Skin of body (tissue), 2 donors: ENCODE results near the gene SYNPR. TPM values are rescaled to one million over a fixed set of nuclear protein-coding genes. Genes with fewer than 3 reads are reported as not detected.

Experiments
- DNase-seq: peaks from one replicate; lab custom pipeline; 2025; lab: John Stamatoyannopoulos, UW
- total RNA-seq: library from RNA; depleted of rRNA; stranded (reverse); fragments of >200 nt; gene quantifications from one replicate; pipeline ENCODE4 v1.2.3, GENCODE V29; 2014

Gene SYNPR
- total RNA-seq, 1 donor from 2014 or later = 0.20 TPM

DNA sequence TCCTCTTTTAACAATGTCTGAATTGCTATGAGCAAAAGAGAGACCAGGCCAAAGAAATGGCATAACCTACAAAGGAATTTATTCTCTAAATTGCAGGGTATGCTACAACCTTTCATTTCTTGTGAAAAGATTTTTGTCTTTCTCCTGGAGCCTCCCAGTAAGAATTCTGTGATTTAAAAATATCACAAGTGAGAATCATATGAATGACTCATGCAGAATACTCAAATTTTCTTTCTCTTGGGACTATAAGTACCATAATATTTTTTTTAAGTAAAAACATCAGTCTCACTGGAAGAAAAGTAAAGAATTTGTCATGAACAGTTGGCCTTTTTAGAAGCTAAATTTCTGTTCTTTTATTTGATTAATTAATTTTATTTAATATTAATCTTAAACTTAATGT is 26.3 kb downstream of the SYNPR start:
- DNase-seq = no peak

DNA sequence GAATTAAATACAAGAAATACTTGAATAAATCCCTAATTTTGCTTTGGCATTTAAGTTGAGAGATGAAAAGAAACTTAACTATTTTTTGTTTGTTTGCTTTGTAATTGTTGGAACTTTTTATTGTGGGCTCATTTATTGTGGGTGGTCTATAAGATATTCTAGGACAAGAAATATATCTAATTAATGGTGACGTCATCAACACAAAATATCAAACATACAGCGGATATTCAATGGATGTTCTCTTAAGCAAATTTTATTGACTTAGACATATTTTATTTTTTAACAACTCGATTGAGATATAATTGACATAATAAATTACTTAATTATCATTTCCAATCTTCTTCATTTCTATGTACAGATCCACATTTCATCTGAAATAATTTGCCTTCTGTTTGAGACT is 30.0 kb downstream of the SYNPR start:
- DNase-seq = no peak

DNA sequence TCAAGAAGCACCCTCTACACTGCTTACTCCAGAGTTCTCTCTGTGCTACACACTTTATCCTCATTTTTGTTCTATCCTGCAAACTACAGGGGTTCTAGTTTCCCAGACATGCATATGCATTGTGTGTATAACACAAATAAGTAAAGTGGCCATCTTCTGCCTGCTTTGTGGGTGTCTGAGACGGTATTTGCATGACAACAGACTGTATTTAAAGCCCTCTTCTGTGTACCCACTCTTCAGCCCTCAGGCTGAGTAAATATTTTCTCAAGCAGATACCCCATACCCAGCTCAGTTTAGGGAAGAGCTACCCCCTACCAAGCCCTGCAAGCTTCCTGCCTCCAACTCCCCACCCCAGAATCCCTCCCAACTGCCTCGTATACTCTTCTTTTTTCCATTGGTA is 31.7 kb downstream of the SYNPR start:
- no peak for DNase-seq

DNA sequence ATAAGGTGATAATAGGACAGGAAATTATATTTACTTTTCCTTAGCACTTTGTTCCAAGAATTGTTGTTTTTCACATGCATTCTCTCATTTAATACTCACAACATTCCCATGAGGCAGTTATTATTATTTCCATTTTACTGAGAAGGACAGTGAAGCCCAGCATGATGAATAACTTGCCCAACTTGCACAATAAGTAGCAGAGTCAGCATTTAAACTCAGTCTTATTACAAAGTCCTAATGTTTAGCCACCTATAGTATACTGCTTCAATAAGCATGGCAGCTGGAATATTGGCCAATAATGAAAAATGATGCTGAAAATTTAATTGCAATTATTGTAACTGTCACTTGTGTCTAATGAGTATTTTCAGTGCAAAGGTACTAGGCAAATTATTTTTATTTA is 45.7 kb downstream of the SYNPR start:
- no peak for DNase-seq

DNA sequence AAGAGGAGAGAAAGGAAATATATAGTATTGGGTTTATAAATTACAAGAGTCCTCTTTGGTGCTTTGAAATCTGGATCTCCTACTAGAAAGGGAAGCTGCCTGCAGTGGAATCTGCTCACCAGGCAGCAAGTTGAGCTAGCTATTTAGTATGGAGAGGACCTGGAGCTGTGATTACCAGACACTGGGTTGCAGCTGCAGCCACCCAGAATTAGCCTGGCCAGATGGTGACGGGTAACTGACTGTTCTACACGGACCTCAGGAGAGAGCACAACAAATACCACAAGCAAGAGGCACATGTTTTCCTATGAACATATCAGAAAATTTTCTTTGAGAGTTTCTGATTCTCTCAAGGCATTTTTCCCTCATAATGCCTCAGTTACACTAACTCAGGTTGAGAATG is 46.5 kb downstream of the SYNPR start:
- DNase-seq = no peak

DNA sequence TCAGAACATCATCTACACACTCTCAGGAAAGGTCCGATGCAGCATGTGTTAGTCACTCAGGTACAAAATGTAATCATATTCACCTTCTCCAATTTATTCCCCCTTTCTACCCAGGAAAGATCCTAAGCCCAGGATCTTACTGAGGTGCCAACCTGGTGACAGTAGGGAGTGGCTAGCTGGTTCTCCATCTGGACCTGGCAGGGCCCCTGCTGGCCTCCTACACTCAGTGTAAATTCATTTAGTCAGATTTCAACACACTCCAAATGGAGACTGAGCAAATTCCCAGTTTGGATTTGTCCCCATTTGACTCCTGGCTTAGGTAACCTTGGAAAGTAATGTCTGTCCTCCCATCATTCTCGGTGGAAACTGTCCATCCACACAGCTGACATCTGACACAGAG is 47.3 kb downstream of the SYNPR start:
- no peak for DNase-seq

DNA sequence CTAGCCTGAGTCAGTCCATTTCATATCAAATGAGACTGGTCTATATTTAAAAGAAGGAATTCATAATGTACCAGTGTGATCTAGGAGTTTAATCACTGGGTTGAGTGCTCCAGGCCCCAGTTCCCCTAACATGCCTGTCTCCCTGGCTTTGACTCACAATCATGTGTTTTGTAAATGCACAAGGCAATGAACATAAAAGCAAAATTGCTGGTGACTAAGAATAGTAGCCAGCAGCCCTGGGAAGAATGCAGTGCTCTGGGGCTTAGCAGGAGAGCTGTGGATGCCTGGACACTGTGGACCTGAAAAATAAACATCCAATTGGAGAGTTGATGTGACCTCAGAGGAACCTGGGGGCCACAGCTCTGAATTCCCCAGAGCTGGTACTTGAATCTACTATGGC is 50.3 kb downstream of the SYNPR start:
- no peak for DNase-seq

DNA sequence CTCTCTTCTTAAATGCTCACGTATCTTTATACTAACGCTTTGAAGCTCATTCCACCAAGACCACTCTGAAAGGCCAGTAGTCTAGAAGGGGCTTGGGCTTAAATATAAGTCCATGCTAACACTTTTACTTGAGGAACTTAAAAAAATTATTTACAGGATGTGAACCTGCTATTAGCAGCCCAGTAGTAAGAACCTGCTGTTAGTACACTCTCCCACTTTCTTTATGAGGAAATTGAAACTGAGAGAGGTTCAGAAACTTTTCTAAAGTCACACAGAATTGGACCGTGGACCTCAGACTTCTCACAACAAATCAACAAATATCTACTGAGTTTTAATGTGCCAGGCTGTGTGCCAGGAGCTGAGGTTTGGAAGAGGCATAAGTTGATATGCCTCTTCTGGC is 53.4 kb downstream of the SYNPR start:
- DNase-seq = no peak

DNA sequence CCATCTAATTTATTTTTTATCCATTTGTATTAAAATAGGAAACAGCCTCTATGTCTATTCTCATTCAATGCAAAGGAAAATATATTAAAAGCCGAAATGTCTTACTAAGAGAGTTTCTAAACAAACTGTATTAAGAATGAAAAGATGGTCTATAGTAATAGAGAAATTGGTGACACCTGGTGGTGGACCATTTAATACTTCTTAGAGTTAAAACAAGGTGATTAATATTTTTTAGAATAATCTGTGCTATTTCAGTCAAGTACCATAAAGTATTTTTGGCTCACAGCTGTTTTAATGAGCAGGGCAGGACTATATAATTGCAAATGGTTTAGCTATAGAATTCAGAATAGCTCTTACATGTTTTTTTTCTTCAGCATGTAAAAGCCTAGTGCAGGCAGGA is 55.7 kb downstream of the SYNPR start:
- no peak for DNase-seq

DNA sequence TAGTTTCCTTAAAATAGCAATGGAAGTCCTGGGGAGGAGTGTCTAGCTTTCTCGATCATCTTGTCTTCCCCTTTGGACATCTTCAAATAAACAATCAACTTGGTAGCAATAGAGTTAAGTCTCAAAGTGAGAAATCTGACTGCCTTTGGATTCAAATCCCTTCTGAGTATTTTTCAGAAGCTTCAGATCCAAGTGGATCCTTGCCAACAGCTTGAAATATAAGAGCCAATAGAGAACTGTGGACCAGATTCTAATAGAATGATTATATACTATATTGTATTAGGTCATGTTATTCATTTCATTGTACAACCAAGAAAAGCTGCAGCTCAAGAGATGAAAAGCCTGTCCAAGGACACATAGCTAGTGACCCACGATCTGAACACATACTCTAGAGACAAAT is 60.2 kb downstream of the SYNPR start:
- no peak for DNase-seq

DNA sequence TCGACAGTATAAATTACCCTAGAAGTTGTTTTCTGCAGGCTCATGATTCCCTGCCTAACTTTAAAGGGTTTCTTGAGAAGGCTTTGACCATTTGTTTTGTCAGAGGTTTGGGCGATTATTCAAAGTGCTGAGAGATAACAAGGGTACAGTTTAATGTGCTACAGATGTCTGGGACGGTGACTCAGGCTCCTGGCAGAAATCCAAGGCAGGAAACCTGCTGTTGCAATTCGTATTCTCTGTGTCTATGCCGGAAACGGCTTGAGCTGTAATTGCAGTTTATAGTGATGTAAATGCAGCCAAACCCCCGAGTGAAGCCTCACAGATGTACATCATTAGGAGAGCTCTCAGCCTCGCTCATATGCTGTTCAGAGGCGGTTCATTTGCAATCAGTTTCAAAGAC is 65.6 kb downstream of the SYNPR start:
- peak; percentile 83 for DNase-seq

DNA sequence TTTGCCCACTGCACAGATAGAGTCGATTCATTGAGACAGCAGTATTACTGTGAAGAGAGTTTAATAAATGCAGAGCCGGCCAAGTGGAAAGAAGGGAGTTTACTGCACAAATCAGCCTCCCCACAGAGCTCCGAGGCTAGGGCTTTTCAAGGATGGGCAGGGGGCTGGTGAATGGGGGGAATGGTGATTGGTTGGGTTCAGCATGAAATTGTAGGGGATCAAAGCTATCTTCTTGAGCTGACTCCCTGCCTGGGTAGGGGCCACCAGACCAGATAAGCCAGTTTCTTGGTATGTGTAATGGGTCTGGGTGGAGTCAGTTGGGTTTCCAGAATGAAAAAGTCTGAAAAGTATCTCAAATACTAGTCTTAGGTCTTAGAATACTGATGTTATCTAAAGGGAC is 66.6 kb downstream of the SYNPR start:
- DNase-seq = no peak

DNA sequence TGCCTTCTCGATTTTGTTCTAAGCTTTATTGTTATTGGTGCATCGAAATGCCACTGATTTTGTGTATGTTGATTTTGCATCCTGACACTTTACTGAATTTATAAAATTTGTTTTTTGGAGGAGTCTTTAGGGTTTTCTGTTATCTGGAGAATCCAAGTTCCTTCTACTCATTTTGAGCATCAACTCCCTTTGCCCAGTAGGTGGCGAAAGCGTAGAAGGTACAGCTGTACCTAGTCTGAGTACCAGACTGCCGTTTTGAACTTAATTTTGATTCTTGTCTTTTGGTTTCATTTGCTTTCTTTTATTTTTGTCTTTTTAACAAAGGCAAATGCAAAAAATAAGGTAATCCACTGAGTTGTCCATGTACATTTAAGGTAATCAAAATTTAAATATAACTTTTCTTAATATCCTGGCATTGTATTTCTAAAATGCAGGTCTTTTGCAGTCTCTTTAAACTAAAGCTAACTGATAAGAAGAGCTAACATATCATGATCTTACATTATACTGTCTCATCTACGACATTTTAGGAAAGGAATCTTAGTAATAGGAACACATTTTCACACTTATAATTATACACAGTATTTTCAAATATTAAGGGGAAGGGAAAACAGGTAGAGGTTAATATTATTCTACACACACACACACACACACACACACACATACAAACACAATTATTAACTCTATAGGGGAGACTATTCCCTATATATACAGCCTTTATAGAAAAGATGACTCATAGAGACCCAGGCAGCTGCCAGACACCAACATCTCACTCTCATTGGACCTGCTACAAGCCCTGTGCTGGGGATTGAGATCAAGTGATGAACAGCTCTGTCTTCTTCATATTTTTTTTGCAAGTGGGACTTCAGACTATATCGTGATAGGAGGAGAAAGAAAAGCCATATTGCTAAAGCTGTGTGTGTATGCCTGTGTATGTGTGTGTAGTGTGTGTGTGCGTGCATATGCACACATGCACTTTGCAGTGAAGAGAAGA is 71.8 kb downstream of the SYNPR start:
- DNase-seq = peak; percentile 20

DNA sequence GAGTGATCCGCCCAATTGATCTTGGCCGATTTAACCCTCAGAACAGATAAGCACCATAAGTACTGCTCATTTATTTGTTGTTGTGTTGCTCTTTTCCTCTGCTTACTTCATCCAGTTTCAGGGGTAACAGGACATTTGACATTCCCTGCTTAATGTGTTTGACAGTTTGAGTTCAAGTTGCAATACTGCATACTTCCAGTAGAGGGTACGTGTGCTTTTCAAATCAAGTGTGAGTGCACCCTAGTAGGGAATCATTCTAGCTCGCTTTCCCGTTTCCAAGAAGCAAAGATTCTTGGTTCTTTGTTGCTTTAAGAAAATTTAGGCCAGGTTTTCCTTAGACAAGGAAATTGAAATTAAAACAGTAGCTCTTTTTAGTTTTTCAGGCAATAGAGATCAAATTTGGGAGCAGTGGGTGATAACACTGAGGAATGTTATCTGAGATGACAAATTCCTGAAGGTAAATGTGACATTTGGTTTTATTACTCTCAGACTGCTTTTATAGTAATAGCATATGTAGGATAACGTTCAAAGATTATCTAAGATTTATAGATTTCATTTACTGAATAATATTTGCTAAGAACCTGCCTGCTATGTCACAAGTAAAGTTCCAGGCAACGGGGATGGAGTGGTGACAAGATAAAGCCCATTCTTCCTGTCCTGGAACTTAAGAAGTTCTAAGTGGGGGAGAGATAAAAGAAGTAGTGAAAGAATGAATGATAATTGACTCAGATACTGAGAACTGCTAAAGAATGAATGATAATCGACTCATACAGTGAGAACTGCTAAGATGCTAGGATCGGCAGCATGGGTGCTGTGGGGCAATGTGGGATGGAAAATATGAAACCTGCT is 73.3 kb downstream of the SYNPR start:
- DNase-seq = peak; percentile 8

DNA sequence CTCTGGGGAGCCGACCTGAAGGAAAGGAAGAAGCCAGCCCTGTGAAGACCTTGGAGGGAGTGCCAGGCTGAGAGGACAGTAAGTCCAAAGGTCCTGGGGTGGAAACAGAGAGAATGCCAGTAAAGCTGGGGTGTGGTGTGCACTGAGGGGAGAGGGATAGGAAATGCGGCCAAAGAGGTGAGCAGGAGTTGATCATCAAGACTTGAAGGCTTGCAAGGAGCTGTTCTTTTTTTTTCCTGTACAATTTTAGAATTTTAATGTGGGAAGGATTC is 73.8 kb downstream of the SYNPR start:
- DNase-seq = no peak

DNA sequence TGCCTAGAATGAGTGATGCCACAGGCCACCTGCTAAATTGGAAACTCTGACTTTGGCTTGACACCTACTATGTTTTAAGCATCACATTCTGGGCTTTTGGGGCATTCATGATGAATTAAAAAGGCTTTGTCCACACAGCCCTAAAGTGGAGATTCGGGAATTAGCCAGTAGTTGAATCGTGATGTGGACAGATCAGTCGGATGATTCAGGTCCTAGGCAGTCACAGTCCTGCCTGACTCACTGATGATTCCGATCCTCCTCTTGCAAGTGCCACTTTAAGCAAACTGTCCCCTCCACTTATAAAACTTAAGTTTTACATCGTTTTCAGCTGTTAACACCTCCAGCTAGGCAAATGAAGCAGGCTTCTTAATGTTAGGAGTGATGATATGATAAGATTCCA is 75.3 kb downstream of the SYNPR start:
- DNase-seq = no peak

DNA sequence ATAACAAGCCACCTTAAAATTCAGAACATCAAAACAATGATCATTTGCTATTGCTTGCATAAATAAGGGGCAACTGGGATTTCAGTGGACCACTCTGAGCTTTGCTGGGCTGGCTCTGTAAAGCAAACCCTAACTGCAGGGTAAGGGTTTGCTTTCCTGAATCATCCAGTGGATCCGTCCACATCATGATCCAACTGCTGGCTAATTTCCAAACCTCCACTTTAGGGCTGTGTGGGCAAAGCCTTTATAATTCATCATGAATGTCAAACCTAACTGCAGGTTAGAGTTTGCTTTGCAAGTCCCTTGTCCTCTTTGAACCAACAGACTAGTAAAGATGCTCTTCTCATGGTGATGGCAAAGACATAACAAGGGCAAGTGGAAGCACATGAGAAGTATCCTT is 76.1 kb downstream of the SYNPR start:
- DNase-seq = no peak

DNA sequence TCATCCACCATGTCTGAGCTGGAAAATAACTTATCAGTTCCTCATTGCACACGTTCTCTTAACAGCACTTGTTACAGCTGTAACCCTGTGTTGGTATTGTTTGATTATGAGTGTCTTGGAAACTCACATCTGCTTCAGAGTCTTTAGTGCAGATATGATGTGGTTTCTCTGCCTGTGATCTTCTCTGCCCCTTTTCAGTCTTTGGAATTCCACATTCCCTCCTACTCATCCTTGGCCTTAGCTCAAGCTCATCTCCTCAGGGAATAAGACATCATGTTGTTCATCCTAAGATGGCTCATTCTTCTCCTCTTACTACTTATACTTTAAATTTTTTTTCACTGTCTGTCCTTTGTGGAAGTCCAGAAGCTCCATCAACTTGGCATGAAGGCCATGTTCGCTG is 77.7 kb downstream of the SYNPR start:
- DNase-seq = no peak

DNA sequence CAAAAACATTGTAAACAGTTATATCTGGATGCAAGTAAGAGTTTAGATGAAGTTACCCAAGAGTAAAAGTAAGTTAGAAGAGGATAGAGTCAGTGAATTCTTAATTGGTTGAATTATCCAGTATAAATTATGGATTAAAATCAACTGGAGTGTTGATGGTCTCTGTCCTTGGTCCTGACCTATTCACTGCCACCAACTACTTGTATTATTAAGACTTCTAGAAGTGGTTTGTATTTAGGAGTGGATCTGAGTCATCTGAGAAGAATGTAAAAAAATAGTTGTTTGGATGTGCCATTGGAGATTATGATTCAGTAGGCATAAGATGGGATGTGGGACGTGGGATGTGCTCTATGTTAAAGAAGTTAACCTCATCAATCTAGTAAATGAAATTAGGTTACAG is 86.4 kb downstream of the SYNPR start:
- DNase-seq = no peak

DNA sequence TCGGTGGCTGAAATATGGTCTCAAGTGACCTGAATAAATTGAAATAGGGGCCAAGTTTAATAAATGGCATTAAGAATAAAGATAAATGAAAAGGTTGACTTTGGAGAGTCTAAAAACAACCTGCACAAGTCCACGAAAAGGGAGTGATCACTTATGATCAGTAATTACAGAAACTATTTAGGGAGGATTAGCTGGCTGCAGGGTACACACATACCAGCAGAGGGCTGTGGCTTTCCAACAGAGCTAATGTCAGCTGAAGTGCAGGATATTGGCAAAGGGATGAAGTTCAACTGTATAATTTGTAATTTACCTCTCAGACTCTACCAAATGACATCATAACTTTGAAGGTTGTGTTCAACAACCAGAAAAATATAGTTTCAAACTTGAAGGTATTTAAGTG is 86.8 kb downstream of the SYNPR start:
- DNase-seq = no peak

DNA sequence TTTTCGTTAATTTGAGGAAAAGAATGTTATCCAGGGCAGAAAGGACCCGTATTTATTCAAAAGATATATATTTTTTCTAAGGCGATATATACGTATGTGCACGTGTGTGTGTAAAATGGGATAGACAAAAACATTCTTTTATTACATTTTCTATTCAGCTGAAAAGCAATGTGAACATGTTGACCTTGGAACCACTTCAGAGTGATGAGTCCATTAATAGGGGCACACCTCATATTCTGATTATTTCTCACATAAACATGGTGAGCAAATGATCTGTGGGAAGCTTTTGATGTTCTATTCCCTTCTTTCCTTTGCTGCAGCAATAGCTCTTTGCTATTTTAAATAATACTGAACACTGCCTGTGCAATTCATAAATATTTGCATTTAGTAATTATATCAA is 87.6 kb downstream of the SYNPR start:
- no peak for DNase-seq

DNA sequence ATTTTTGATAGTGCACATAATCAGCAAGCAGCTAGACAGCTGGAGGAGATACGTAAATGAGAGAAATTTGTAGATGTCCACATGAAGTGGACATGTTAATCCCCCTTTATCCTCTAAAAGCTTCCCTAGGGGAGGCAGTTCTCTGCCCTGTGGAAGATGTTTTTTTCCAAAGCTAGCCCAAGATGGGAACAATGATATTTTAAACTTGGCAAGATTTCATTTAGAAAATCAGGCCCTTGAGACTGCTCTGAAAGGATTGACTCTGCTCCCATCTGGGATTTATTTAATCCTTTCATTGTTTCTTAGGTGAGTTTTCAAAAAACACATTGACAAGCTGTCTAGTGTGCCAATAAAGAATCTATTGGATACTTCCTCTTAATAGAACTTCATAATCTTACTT is 92.0 kb downstream of the SYNPR start:
- no peak for DNase-seq

DNA sequence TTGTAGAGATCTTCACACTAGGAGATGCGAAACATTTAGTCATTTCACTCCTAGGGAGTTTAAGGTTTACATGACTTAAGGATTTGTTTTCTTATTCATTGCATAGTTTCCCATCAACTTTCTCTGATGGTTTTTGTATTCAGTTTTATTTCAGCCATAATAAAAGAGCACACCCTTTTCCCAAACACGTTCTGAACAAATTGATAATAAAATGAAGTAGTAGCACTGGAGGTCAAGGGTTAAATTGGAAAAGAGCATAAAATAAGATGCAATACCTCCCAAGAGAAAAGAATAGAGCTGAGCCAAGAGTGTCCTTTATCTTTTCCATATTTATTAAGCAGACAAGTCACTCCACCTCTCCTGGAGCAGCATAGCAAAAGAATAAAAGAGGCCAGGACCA is 104.9 kb downstream of the SYNPR start:
- DNase-seq = no peak
